Hippocampal formation (tissue), 2 donors: ENCODE data around the gene PIK3R5.
A peak's percentile ranks its signal among the peaks of the same experiment; 100 is the strongest.

Source experiments
- DNase-seq, 2 donors: peaks; one replicate each; lab custom pipeline; 2025; lab: John Stamatoyannopoulos, UW

PIK3R5 gene

DNA sequence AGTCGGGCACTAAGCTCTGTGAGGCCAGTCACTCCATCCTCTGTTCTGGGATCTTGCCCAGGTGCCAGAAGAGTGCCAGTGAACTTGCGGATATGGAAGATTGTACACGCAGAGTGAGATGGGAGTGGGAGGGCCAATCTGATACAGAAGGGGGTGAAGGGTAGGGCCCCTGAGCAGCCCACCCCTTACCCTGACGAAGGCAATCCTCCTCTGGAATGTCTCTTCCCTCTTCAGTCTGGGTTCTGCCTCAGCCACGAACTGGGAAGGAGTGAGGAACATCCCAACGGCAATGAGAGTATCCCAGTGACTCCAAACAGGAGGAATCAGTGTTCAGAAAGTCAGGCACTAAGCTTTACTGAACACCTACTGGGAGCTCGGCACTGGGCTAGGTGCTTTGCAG, 86.1 kb downstream of the PIK3R5 start:
- no peak for DNase-seq

DNA sequence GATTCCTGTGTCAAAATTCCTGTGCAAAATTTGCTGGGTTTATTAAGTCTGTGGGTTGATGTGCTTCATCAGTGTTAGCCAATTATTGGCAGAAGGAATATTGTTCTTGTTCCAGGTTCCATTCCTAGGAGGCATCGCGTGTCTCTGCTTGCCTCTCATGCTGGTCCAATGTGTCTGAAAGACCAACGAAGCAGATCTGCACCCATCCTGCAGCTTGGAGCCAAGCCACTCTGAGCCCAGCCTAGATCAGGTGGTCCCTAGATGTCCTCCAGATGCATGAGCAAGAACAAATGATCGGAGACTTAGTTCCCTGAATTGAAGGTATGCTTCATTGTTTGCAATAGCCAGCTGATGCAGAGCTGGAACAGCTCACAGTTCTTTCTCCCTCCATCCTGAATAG, 87.5 kb downstream of the PIK3R5 start:
- no peak for DNase-seq

DNA sequence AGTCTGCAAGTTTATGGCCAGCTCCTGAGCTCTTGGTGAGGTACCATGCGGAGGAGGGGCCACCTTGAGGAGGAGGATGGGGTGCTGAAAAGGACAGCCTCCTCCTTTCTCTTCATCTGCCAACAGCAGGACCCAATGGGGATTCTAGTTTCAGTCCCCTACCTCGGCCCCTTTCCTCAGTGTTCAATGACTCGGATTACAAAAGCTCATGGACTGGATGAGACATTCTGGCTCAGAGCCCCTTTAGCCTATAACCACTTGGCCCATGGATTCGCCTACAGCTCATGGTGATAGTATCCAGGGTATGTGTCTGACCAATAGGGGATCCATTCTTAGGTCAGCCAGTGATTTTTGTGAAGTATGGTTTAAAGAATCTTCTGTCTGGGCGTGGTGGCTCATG, 89.5 kb downstream of the PIK3R5 start:
- no peak for DNase-seq

DNA sequence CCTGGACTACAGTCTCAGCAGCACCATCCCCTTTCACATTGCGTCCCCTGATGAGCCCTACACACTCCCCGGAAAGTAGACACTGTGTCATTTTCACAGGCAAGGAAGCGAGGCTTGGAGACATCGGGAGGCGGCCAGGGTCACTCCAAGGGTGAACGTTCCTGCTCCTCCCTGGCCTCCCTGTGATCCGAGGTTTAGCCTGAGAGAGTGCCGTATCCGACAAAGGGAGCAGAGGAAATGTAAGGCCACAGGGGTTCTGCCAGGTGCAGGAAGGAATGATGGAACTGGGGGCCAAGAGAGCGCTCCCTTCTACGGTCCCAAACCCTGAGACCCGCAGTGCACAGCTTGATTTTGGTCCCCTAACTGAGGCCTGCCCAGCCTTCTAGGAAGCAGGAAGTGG, 90.1 kb downstream of the PIK3R5 start:
- DNase-seq: no peak

DNA sequence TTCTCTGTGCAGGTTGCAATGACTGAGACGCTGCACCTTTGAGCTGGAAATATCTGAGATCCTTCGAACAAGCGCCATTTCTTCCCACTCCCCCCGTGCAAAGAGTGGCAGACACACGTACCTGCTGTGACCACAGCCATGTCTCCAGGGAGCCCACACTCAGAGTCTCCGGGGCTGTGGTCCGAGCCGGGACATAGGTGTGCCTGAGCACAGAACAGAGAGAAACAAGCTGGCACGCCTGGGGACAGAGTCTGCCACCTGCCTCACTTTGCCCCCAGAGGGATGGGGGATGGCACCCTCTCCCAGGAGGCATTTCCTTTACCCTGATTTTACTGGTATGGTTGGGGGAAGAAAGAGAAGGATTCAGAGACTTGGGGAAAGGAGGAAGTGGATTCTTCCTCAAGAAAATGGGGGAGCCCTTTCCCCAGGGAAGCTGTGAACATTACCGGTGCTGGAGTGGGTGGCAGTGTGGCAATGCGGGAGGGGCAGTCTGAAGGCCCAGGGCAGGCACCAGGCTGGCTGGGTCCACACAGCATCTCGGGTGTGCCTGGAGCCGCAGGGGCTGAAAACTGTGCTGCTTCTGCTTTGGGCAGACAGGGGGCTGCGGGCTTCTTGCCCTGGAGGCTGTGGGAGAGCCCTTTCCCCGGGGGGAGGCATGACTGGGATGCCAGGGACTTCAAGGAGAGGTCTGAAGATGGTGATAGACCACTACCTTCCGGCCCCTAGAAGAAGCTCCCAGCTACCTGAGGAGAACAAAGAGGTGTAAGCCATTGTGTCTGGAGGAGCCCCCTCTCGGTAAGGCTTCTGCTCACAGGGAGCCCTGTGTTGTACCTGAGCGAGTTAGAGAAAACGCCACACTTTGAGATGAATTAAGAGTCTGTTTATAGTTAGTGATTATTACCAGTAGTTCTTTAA, 91.4 kb downstream of the PIK3R5 start:
- DNase-seq: no peak

DNA sequence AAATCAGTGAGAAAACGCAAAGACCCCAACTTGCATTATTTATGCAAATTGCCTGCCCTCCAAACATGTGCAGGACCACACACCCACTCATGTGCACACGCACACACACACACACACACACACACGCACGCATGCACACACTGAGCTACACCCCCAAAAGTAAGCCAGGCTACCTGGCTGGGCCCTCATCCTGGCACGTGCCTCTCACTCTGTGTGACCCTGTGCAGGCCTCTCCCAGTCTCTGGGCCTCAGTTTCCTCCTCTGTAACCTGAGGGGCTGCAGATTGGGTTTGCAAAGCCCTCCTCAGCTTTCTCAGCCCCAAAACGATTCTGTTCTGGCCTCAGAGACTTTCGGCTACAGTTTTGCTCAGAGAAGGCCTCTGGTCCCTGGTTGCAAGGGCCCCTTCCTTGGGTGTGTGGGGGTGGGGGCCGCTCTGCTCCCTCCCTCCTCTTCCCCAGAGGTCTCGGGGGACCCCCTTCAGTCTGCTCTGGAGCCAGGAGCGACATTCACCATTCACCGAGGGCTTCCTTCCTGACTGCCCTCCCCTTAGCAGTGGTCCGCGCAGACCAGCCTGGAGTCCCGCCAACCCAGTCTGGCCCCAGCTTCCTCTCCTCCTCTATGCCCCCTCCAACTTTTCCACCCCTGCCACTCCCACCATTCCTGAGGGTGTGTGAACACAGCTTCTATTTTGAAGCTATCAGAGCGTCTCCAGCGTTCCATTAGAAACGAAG, 92.6 kb downstream of the PIK3R5 start:
- no peak for DNase-seq

DNA sequence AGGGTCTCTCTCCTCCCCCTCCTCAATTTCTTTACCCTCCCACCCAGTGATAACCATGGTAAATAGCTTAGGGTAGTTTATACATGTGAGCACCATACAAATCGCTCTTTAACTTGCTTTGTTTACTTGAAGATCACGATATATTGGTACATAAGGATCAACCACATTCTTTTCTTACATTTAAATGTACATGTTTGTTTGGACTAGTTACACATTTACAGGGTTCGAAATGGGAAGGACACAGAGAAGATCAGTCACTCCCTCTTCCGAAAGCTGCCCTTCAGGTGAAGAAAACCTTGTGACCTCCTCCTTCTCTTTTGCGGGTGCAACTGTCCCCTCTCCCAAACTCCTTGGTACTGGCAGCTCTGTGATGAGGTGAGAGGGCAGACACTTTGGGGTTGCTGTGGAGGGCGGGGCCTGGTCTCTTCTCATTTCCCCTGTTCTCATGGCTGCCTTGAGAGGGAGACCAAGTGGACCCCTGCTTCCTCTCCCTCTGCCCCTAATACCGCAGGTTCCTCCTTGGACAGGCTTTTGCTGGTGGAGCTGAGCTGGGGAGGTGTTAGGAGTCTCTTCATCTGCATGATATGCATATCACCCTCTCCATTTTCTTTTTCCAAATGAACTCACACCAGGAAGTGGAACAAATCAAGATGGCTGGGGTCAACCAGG, 93.3 kb downstream of the PIK3R5 start:
- no peak for DNase-seq

DNA sequence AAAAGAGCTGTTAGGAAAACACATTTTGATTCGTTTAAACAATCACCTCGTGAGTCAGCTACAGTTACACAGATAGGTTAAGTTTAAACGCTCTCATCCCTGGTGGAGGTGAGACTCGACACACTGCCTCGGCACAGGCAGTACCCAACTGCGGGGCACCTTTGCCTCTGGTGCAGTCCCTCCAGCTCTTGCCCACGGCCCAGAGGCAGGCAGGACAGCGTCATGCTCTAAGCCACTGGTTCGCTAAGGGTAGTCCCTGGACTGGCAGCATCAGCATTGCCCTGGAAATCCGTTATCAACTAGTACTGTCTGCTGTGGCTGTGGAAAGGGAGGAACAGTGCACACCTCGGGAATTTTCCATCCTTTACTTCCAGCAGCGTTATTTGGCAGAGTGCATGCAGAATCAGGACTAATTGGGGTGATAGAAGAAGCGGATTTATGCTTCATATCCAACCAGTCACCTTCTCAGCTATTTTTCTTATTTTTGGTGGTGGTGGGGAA, 94.4 kb downstream of the PIK3R5 start:
- DNase-seq: no peak

DNA sequence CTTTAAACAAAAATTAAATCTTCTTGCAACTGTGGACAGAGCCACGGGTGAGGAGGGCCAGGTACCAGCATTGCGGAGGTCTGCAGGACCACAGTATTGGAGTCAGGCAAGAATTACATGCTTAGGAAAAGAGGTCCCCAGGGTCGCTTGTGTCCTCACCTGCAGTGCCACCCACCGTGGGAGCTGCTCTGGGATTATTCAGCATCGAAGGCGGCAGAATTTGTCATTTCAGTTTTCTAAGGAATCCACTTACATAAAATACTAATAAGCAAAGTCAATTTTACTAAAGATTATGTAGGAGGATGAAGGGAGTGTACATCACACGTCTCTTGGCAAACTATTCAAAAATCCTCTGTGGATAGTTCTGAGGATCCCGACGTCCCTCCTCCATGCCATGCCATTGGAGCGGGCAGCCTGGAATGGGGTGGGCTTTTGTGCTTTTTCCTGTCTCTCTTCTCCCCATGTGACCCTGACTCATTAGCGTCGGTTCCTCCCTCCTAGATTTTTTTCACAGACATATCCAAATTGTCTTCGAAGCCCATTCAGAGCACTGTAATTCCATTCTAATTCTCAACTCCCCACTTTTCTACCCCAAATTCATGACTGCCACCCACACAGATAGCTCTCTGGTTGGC, 95.0 kb downstream of the PIK3R5 start:
- no peak for DNase-seq

DNA sequence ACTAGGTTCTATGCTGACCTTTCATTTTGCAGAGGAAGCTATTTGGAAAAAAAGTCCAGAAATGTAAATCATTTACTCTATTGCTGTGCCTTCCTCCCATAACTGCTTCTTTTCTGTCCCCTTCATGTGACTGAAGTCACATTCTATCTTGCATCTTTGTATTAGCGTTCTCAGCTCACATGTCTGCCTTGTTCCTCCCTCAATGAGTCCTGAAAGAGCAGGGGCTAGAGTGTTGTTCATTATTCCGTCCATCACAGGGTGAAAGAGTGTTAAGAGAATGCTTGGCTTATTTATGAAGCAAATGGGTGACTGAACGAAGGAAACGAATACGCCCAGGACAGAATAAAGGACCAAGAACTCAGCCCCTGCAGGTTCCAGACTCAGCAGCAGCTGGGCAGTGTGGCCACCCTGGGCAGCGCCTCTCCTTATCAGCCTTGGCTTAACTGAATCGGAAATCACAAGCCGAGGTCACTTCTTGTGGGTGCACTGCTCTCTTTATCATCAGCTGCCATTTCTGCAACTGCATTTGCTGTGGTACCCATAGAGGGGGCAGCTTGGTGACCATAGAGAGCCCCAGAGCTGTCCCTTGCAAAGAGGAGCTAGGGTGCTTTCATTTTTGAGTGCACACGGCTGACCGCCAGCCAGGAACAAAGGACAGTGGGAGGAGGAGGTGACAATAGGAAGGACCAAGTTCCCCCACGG, 96.2 kb downstream of the PIK3R5 start:
- no peak for DNase-seq

DNA sequence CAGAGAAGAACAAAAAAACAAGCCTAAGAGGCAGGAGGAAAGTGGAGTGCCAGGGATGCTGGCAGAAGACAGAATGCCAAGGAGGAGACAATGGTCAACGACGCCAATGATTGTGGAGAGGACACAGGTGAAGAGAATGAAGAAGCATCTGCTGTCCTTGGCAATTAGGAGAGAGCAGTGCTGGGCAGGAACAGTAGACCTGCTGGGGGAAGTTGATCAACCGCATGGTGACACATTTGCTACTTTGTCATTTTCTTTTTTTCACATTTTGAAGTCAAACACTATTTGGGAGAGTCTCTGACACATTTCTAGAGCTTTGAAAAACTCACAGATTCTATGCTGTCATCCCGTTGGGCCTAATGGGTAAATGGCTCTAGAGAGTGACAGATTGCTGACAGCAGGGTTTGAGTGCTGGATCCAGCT, 97.0 kb downstream of the PIK3R5 start:
- no peak for DNase-seq

DNA sequence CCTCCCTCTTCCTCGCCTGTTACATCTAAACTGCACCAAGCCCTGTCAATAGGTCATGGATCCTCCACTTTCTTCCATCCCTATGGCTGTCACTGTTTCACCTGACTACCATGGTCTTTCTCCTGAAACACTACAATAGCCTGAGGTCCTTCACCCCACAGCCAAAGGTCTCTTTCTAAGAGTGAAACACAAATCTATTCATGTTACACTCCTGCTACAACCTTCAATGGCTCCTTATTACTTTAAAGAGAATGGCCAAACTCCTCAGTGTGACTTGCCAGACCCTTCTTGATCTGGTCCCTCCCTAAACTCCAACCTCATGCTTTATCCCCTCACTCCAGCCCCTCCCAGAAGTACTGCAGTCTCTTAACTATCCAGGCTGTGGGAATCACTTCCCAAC, 97.4 kb downstream of the PIK3R5 start:
- no peak for DNase-seq

DNA sequence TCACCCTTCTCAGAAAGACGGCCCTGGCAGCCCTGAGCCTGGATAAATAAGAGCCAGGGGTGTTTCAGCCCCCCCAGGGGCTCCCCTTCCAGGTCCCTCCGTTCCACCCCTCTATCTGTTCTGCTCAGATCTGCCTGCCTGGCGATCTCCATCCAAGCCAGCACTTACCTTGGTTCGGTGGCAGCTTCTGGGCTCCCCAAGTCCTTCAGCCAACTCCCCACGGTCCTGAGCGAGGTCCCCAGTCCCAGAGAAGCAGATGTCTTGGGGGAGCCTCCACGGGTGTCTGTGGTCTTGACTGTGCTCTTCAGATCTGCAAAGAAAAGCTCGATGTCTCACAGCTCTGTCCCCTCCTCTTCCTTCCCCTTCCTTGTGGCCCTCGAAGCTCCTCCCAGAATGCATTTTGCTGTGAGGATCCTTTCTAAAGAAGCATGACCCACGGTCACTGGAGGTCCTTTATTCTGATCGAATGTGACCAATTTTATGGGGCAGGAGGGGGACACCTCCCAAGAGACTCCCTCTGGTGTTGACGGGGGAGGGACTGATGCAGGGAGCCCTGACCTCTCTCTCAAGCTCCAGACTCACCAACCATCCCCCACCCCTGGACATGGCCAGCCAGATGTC, 98.0 kb downstream of the PIK3R5 start, which contains the start of gene PIK3R6:
PIK3R6 (minus strand) TSS at position 314 of the 621 bp plus-strand sequence. CDS start 17,880 bp downstream, outside the sequence.
- peak in 1 of 2 donors; percentile 8 for DNase-seq

DNA sequence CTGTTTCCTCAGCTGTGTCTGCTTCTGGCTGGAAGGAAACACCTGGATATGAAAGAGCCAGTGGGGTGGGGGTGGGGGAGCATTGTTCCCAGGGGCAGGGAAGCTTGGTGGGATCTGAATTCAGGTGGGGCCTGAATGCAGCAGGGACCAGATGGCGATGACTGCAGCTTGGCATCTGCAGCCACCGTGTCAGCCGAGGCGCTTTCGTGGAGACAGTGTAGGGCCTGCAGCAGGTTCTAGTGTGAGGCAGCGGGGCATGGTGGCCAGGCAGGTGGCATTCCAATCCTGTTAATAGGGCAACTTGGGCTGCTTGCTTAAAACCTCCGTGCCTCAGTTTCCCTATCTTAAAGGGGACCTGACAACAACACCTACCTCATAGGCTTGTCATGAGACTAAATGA, 99.7 kb downstream of the PIK3R5 start:
- no peak for DNase-seq

DNA sequence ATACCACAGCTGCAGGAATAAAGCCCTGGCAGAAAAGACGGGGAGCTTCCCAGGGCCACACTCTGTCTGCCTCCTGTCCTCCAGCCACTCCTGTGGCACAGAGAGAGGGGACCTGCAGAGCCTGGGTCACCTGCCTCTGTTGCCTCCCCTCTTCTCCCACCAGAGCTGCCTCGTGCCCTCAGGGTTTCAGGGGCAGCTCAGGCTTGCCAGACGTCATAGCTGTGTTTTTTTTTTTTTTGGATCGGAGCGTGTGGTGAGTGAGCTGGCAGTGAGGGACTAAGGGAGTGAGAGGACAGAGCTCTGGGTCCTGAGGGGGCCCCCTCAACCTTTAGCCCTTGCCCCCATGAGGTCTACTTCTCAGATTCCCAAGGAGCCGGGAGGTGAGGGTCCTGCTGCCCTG, 100.1 kb downstream of the PIK3R5 start:
- no peak for DNase-seq

DNA sequence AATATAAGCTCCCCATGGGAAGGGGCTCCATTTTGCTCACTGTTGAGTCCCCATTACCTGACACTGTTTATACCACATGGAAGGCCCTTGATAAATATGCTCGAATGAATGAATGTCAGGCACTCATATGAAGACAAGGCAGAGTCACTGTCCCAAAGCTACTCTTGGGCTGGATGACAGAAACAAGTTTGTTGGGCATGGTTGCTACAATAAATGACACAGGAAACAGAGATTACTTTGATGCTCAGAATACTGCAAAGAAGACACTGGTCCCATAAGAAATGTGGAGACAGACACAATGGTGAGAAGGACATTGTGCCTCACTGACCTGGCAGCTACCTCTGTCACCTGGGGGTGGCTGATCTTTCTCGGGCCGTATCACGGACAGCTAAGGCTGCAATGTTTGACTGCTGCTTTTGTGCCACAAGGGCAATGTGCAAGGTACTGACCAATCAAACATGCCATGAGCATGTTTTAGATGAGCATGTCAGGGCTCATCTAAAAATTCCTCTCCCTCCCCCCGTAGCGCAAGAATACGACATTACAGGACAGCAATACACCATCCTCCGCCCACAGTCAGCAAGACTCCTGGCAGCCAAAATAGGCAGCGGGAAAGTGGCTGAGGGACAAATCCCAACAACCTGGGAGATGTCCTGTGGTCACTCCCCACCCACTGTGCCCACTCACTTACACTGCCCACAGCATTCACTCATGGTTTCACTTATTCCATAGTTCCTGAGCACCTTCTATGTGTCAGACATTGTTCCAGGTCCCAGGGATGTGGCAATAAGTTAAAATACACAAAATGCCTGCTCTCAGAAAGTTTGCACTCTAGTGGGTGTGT, 103.1 kb downstream of the PIK3R5 start:
- no peak for DNase-seq

DNA sequence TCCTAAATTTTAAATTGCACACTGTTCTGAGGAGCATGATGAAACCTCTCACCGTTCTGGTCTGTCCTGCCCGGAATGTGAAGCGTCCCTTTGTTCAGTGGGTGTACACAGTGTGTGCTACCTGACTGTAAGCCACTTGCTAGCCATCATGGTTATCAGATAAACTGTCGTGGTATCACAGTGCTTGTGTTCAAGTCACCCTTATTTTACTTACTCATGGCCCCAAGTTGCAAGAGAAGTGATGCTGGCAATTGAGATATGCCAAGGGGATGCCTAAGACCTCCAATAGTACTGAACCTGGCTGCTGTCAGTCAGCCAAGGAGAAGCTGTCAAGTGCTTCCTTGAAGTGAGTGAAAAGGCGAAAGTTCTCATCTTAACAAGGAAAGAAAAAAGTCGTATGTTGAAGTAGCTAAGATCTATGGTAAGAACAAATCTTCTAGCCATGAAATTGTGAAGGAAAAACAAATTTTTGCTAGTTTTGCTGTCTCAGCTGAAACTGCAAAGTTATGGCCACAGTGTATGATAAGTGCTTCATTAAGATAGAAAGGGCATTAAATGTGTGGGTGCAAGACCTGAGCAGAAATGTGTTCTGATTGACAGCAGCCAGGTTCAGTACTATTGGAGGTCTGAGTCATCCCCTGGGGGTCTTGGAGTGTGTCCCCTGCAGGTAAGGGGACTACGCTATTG, 103.9 kb downstream of the PIK3R5 start:
- no peak for DNase-seq

DNA sequence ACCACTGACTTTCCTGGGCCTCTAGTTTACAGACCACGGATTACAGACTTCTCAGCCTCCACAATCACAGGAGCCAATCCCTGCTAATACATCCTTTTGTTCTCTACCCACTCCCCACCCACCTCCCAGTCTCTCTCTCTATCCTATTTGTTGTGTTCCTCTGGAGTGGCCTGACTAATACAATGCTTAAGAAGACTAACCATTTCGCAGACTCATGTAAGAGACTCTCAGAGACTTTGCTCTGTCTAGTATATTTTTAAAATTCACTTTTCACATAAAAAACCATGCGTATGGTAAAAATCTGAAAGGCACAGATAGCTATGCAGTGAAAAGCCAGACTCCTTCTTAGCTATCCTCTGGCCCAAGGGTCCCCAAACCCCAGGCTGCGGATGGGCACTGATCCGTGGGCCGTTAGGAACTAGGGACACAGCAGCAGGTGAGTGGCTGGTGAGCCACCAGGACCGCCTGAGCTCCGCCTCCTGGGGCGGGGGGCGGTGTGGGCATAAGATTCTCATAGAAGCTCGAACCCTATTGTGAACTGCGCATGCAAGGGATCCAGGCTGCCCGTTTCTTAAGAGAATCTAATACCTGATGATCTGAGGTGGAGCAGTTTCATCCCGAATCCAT, 105.6 kb downstream of the PIK3R5 start:
- no peak for DNase-seq
